NCI-H1694 (cell line): Measurements from ENCODE around the gene POP7.

Experiments used
- DNase-seq: peaks from one replicate; lab custom pipeline; 2025; lab: John Stamatoyannopoulos, UW

POP7 gene

DNA sequence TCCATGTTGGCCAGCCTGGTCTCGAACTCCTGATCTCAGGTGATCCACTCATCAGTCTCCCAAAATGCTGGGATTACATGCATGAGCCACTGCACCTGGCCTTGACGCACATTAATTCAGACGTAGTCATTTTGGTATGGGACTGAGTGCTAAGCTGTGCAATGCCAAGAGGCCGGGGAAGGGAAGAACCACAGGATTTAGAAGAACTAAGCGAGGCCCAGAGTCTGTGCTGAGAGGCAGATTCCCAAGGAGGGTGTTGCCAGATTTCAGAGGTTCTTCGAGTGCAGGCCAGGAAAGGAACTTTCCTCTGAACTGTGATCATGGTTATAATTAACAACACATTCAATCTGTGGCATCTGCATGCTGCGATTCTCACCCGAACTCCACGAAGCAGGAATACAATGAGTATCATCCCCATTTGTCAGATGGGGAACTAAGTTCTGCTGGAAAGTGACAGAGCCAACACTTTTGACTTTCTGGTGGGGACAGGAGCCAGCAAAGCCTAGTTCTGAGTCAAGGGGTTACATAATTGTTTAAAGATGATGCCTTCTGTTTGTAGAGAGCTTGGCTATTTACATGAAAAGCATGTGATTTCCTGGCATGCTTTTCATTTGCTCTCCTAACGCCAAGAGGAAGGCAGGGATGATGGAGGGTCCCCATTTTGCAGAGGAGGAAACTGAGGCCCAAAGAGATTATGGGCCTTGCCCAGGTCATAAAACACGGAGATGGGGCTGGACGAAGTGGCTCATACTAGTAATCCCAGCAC, 21.3 kb downstream of the POP7 start:
- DNase-seq = no peak

DNA sequence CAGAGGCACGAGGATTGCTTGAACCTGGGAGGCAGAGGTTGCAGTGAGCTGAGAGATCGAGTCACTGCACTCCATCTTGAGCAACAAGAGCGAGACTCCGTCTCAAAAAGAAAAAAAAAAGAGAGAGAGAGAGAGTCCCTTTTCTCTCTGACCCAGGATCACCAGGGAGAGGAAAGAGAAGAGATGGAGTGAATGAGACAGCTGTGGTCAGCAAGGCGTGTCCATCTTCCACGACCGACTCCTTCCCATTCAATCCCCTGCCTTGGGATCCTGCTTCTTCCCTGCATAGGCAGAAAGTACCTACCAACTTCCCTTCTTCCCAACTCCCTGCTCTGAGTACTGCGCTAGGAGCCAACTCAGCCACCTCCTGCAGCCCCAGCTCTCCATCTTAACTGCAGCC, 22.3 kb downstream of the POP7 start:
- DNase-seq = no peak

DNA sequence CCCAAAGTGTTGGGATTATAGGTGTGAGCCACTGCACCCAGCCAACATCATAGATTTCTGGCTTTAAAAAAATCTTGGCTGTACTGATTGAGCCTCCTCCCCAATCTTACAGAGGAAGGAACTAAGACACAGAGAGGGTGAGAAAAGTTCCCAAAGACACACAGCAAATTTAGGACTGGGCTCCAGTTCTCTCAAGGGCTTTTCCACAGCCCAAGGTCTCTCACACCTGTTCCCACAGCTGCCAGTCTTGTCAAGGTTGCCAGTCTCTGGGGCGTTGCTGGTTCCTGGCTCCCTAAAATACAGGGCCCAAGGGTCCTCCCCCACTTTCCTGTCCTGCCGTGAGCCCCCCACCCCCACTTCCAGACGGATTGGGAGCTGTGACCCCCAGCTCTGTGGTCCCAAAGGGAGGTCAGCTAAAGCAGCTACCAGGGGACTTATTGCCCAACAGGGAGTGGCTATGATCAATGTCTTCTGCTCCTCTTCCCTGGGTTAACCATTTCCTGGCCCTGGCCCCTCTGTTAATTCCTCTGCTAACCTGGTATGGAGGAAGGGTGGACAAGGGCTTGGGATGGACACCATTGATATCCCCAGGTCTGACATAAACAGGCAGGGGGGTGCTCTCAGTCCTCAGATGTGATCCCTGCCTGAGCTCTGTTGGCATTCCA, 24.3 kb downstream of the POP7 start:
- DNase-seq = no peak

DNA sequence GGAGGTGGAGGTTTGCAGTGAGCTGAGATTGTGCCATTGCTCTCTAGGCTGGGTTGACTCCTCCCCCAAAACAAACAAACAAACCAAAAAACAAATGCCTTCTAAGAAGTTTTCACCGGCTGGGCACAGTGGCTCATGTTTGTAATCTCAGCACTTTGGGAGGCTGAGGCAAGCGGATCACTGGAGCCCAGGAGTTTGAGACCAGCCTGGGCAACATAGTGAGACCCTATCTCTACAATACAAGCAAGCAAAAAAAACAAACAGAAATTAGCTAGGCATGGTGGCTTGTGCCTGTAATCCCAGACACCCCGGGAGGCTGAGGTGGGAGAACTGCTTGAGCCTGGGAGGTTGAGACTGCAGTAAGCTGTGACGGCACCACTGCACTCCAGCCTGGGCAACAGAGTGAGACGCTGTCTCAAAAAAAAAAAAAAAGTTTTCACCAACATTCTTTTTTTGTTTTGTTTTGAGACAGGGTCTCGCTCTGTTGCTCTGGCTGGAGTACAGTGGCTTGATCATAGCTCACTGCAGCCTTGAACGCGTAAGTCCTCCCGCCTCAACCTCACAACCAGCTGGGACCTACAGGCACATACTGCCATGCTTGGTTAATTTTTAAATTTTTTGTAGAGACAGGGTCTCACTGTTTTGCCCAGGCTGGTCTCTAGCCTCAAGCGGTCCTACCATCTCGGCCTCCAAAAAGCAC, 26.2 kb downstream of the POP7 start:
- DNase-seq = no peak

DNA sequence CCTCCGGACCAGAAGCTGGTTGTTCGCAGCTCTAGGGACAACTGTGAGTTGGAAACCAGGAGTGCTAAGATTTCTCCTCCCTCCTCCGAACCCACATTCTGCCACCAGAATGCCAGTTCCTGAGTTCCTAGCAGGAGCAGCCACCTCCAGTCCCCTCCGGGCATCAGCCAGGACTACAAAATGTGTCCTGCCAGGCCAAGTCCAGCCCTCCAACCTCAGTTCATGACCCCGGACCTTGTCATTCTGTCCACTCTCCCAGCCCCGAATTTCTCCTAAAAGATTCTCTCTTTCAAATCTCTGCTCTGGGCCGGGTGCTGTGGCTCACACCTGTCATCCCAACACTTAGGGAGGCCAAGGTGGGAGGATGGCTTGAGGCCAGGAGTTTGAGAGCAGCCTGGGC, 29.8 kb downstream of the POP7 start:
- no peak for DNase-seq

DNA sequence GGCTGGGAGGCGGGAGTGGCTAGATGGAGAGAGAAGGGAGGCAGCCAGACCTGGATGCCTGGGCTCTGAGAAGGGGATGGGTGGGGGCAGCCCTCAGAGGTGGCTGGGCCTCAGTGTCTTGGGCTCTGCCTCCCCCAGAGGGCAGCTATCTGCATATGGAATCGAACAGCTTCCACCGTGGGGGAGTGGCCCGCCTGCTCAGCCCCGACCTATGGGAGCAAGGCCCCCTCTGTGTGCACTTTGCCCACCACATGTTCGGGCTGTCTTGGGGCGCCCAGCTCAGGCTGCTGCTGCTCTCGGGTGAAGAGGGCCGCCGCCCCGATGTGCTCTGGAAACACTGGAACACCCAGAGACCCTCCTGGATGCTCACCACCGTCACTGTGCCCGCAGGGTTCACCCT, 30.8 kb downstream of the POP7 start:
- DNase-seq = no peak

DNA sequence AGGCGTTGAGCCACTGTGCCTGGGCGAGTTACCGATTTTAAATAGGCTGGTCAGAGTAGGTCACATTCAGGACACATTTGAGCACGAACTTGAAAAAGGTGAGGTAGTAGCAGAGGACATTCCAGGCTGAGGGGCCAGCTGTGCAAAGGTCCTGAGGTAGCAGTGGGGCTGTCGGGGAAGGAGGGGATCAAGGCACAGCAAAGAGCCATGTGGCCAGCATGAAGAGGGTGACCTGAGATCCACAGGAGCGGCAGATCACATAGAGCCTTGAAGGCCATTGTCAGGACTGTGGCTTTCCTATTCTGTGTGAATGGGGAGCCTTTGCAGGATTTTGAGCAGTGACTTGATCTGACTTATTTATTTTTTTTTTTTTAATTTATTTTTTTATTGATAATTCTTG, 34.0 kb downstream of the POP7 start:
- DNase-seq = no peak

DNA sequence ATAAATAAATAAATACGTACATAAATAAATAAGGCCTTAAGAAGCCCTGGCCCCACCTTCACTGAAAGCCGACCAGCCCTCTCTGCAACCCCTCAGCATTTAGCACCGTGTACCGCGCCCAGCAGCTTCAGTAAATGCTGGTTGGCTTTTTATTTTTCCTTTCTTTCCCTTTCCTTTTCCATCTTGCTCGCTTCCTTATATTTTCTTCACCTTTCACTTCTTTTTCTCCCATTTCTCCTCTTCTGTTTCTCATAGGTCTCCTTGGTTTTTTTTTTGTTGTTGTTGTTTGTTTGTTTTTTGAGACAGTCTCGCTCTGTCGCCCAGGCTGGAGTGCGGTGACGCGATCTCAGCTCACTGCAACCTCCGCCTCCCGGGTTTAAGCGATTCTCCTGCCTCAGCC, 38.7 kb downstream of the POP7 start:
- no peak for DNase-seq

DNA sequence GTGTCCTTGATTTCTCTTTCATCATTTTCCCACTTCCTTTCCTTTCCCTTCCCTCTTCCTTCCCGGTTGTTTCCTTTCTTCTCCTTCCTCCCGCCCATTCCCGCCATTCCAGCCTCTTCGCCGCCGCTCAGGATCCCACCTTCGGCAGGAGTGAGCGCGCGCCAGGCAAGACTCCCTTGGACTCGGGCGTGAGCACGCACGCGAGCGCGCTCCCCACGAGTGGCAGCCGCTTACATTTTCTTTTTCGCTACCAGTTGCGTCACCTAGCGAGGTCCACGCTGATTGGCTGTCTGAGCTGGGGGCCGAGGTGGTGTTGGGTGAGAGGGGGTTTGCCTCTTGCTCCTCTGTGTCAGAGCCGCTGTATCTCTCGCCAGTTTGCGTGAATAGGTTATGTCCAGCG, 39.3 kb downstream of the POP7 start:
- no peak for DNase-seq

DNA sequence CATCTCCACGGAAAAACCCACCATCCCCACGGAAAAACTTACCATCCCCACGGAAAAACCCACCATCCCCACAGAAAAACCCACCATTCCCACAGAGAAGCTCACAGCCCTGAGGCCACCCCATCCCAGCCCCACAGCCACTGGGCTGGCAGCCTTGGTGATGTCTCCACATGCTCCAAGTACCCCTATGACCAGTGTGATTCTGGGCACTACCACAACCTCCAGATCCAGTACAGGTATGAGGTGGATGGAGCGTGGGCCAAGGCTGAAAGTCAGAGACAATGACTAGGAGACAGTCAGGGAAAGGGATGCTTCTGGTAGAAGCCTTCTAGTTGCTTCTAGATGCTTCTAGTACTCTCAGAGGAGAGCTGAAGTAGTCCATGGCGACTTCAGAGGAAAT, 47.1 kb downstream of the POP7 start:
- no peak for DNase-seq

DNA sequence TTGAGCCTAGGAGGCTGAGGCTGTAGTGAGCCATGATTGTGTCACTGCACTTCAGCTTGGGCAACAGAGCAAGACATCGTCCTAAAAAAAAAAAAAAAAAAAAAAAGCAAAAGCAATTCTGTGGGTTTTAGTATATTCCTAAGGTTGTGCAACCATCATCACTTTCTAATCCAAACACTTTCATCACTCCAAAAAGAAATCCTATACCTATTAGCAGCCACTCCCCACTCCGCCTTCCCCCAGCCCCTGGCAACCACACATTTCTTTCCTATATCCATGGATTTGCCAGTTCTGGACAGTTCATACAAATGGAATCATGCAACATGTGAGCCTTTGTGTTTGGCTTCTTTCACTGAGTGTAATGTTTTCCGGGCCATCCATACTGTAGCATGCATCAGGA, 47.8 kb downstream of the POP7 start:
- no peak for DNase-seq
